SW480 (cell line): ENCODE data around the gene ARAP2.

Experiments used
- DNase-seq: peaks from one replicate; pipeline ENCODE4 v3.0.0-alpha.2; 2016; ENCODE audit warnings: low spot score

Gene ARAP2

GRCh38 chr4:36111172-36111571, 133.1 kb downstream of the ARAP2 start:
- no peak for DNase-seq

- DNase-seq = no peak
Observed at GRCh38 chr4:36099509-36099908, 144.8 kb downstream of the ARAP2 start.

- no peak for DNase-seq
Observed at GRCh38 chr4:36094995-36095394, 149.3 kb downstream of the ARAP2 start.

GRCh38 chr4:36091997-36092396, 152.3 kb downstream of the ARAP2 start:
- DNase-seq = no peak

- peak; percentile 2 for DNase-seq
Observed at GRCh38 chr4:36088542-36088941, 155.8 kb downstream of the ARAP2 start.

- DNase-seq = no peak
Observed at GRCh38 chr4:36086261-36086786, 158.0 kb downstream of the ARAP2 start.

GRCh38 chr4:36082817-36083216, 161.5 kb downstream of the ARAP2 start:
- DNase-seq = no peak

- DNase-seq = no peak
Observed at GRCh38 chr4:36081185-36081584, 163.1 kb downstream of the ARAP2 start.

GRCh38 chr4:36079666-36080065, 164.6 kb downstream of the ARAP2 start:
- DNase-seq = no peak

- DNase-seq = no peak
Observed at GRCh38 chr4:36078319-36078718, 166.0 kb downstream of the ARAP2 start.

GRCh38 chr4:36072529-36072928, 171.8 kb downstream of the ARAP2 start:
- no peak for DNase-seq

GRCh38 chr4:36067116-36067515, 177.2 kb downstream of the ARAP2 start:
- DNase-seq = no peak

GRCh38 chr4:36065274-36065871, 178.9 kb downstream of the ARAP2 start:
- no peak for DNase-seq

- DNase-seq = no peak
Observed at GRCh38 chr4:36064117-36064516, 180.2 kb downstream of the ARAP2 start.

GRCh38 chr4:36056136-36056535, 188.2 kb downstream of the ARAP2 start:
- no peak for DNase-seq

- no peak for DNase-seq
Observed at GRCh38 chr4:36054694-36055422, 189.5 kb downstream of the ARAP2 start.

GRCh38 chr4:36053930-36054329, 190.4 kb downstream of the ARAP2 start:
- no peak for DNase-seq

- no peak for DNase-seq
Observed at GRCh38 chr4:36051634-36052033, 192.7 kb downstream of the ARAP2 start.

GRCh38 chr4:36046026-36046425, 198.3 kb downstream of the ARAP2 start:
- DNase-seq = no peak

GRCh38 chr4:36043901-36044300, 200.4 kb downstream of the ARAP2 start:
- DNase-seq = no peak

- DNase-seq = no peak
Observed at GRCh38 chr4:36043241-36043640, 201.1 kb downstream of the ARAP2 start.

GRCh38 chr4:36042122-36042970, 202.0 kb downstream of the ARAP2 start:
- DNase-seq = no peak

GRCh38 chr4:36041340-36041739, 203.0 kb downstream of the ARAP2 start:
- DNase-seq = no peak
